Common myeloid progenitor, CD34-positive (primary cell): ENCODE data around the gene BNIP3. TPM values are rescaled to one million over a fixed set of nuclear protein-coding genes. Genes with fewer than 3 reads are reported as not detected.

Source experiments
- CTCF ChIA-PET: fragments of 350-600 bp; sonication (Branson Sonifier 250); formaldehyde crosslinking; loops from one replicate; lab custom pipeline; 2021; ENCODE audit warnings: antibody characterized with exemption; lab: Charles Lee
- POLR2A ChIA-PET: fragments of 350-600 bp; sonication (Branson Sonifier 250); formaldehyde crosslinking; loops from one replicate; lab custom pipeline; 2021; ENCODE audit warnings: antibody characterized with exemption; lab: Charles Lee
- DNase-seq, 3 donors: peaks; one replicate each; pipeline versions ENCODE4 v3.0.0 to v3.0.0-alpha.2; 2013
- H3K27ac ChIP-seq, 2 experiments: 1 replicate in 1 of 2; 2 replicates in 1 of 2; pipeline ENCODE4 v1.7.0; 2013; ENCODE audit warnings: inconsistent platforms in 2 of 2, low read length in 2 of 2, mild to moderate bottlenecking in 2 of 2, low read depth in 1 of 2, moderate library complexity in 1 of 2; ENCODE audit not compliant: severe bottlenecking in 2 of 2, insufficient read depth in 1 of 2, poor library complexity in 1 of 2
- H3K27me3 ChIP-seq, 5 experiments: replicated peaks in 2 of 5; 1 replicate in 3 of 5; 2 replicates in 2 of 5; pipeline versions ENCODE4 v1.6.1 to v1.7.0; 2013; ENCODE audit warnings: low read length in 4 of 5, mild to moderate bottlenecking in 2 of 5, moderate library complexity in 2 of 5, inconsistent platforms in 1 of 5; ENCODE audit not compliant: insufficient read depth in 5 of 5, control insufficient read depth in 4 of 5
- H3K36me3 ChIP-seq, 4 experiments: 1 replicate in 2 of 4; 2 replicates in 2 of 4; pipeline versions ENCODE4 v1.6.1 to v1.7.0; 2013; ENCODE audit warnings: low read length in 3 of 4, control low read depth in 1 of 4, mild to moderate bottlenecking in 1 of 4; ENCODE audit not compliant: control insufficient read depth in 4 of 4, insufficient read depth in 4 of 4
- H3K4me1 ChIP-seq, 4 experiments: 1 replicate in 3 of 4; 2 replicates in 1 of 4; pipeline versions ENCODE4 v1.6.1 to v1.7.1; 2013; ENCODE audit warnings: low read length in 3 of 4, mild to moderate bottlenecking in 3 of 4, control low read depth in 1 of 4, inconsistent platforms in 1 of 4, moderate library complexity in 1 of 4; ENCODE audit not compliant: control insufficient read depth in 4 of 4, insufficient read depth in 4 of 4; ENCODE audit errors: control extremely low read depth in 1 of 4
- H3K4me3 ChIP-seq, 7 experiments: 1 replicate in 4 of 7; 2 replicates in 3 of 7; pipeline versions ENCODE4 v1.5.1 to v1.7.0; 2013; ENCODE audit warnings: mild to moderate bottlenecking in 7 of 7, low read length in 6 of 7, moderate library complexity in 6 of 7, inconsistent platforms in 2 of 7, low read depth in 2 of 7, control low read depth in 1 of 7; ENCODE audit not compliant: insufficient read depth in 4 of 7, control insufficient read depth in 1 of 7; ENCODE audit errors: extremely low read depth in 1 of 7
- H3K9me3 ChIP-seq, 5 experiments: 1 replicate in 4 of 5; 2 replicates in 1 of 5; pipeline versions ENCODE4 v1.6.1 to v1.7.1; 2013; ENCODE audit warnings: low read length in 4 of 5, mild to moderate bottlenecking in 2 of 5, inconsistent platforms in 1 of 5, low read depth in 1 of 5, moderate library complexity in 1 of 5; ENCODE audit not compliant: control insufficient read depth in 4 of 5, insufficient read depth in 2 of 5; ENCODE audit errors: control extremely low read depth in 1 of 5
- WGBS: methylation state at CpG from one replicate; pipeline ENCODE4 v1.1.5; 2013; ENCODE audit not compliant: insufficient coverage; 5-methylcytosine and 5-hydroxymethylcytosine counted together
- polyA plus RNA-seq: library from polyadenylated mRNA; unstranded; fragments of 120-200 nt; gene quantifications from one replicate; pipeline ENCODE4 v1.2.1, GENCODE V29; 2013

BNIP3 gene
- 11.2 TPM for polyA plus RNA-seq

DNA sequence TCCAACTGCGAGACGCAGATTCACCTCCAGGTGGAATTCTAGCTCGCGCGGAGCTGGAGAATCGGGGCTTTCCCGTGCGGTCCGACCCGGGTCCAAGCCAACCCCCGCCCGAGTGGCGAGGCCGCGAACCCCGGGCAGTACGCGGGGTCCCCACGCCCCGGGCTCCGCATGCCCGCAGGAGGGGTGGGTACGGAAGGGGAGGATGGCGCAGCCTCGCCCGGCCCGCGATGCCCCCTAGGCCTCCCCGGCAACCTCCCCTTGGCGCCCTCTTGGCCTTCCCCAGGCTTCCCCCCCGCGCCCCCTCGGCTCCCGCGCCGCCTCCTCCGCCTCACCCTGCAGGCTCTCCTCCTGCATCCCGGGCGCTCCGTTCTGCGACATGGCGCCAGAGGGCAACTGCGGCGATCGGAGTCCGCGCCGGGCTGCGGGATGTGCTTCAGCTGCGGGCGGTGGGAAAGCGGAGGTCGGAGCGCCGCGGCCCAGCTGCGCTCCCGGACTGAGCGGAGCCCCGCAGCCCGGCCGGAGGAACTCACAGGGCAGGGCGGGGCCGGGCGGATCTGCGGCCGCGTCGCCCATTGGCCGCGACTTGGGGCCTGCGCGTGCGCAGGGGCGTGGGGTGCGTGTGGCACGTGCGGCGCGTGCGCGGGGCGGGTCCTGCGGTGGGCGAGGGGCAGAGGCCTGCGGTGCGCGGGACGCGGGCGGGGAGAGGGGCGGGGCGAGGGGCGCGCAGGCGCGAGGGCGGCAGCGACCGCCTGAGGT lies at the start of gene BNIP3:
BNIP3 (minus strand) TSS at position 495 of the 756 bp plus-strand sequence; CDS start at position 378, 117 bp downstream.
- H3K4me3 ChIP-seq: peak within 1 kb of the TSS; percentile 47 to 78 (median 74)
- peaks cover 2 to 49% (median 15%) of the 10 kb centered on the region in 5 experiments for H3K27me3 ChIP-seq
- peaks cover 0 to 2% (median 0%) of the 10 kb centered on the region in 5 experiments for H3K9me3 ChIP-seq
- POLR2A ChIA-PET: no interaction called here
- peaks cover 2 to 21% (median 17%) of the 10 kb centered on the region in 4 experiments for H3K4me1 ChIP-seq
- peak; percentile 91 to 94 (median 94) for DNase-seq
- H3K36me3 ChIP-seq: no peaks in the 10 kb centered on the region
- peak within 1 kb of the TSS in 1 of 2 experiments; percentile 14 for H3K27ac ChIP-seq
- CTCF ChIA-PET: interaction anchor here (1.3 to 2.1 kb wide), 2 partner anchors 15 to 85 kb away, joined by 3 to 4 read pairs; no protein-coding TSS in a partner anchor
- 0% methylated on average over 86 of the region's 100 CpGs for WGBS

- Histone ChIP-seq H3K36me3 (no peaks in the 10 kb centered on the region), H3K9me3 (peaks cover 0 to 10% (median 0%) of the 10 kb centered on the region in 5 experiments), H3K27me3 (peaks cover 2 to 87% (median 23%) of the 10 kb centered on the region in 5 experiments), H3K27ac (no peak overlapping the region), H3K4me1 (peaks cover 0 to under 1% (median under 1%) of the 10 kb centered on the region in 4 experiments), H3K4me3 (no peak overlapping the region)
- 78% methylated on average over 11 of the region's 12 CpGs for WGBS
- POLR2A ChIA-PET: no interaction called here
- DNase-seq: no peak
- CTCF ChIA-PET: interaction anchor here (0.7 to 1.0 kb wide), 2 partner anchors 8 to 145 kb away, joined by 3 read pairs; no protein-coding TSS in a partner anchor
These were observed 49.3 kb upstream of the BNIP3 start for GRCh38 chr10:132030898-132031463.

DNA sequence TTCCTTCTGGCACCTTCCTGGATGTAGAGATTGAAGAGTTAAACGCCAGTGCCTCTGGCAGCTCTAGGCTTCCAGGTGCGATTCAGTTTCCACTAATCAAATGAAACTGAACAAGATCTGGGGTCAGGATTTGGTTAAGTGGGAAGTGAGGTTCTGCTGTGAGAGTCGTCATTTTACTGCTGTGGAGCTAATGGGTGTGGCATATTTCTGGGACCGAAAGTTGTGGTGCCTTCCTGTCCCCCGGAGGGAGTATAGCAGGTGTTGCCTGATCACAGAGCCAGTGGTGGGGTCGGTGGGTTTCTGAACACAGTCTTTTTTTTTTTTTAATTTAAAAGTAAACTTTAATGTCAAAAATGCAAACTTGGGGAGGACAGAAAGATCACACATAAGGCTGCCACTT lies 47.0 kb upstream of the BNIP3 start:
- 88% methylated on average over 3 of the region's 6 CpGs for WGBS

DNA sequence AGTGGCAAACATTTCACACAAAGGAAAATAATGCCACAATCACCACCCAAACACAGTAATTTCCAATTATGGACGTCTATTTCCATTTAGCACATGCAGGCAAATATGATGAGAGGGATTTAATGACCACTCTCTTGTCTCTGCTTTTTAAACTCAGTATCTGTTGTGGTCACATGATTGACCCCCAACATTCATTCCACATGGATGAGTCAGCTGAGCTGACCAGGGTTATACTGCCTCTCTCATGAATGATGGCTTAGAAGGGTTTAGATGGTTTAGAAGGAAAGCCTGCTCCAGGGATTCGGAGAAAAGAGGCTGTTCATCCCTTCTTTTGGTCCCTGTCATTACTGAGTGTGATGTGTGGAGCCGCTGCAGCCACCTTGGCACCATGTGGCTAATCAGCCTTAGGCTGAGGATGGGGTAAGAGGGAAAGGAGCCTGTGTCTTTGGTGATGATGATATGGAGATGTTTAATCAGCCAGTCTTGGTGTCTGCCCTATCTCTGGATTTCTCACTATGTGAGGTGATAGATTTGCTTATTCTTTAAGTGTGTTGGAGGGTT lies 45.8 kb upstream of the BNIP3 start:
- Histone ChIP-seq H3K4me3 (no peak overlapping the region), H3K9me3 (no peaks in the 10 kb centered on the region), H3K27ac (no peak overlapping the region), H3K4me1 (peaks cover 0 to 7% (median 3%) of the 10 kb centered on the region in 4 experiments), H3K36me3 (no peaks in the 10 kb centered on the region), H3K27me3 (peaks cover 0 to 76% (median 14%) of the 10 kb centered on the region in 5 experiments)
- ChIA-PET POLR2A (no interaction called here), CTCF (no interaction called here)
- DNase-seq: no peak
- 78% methylated on average over 3 of the region's 3 CpGs for WGBS

More for the DNA sequence above, 47.0 kb upstream of the BNIP3 start:
- no peaks in the 10 kb centered on the region for H3K36me3 ChIP-seq
- peaks cover 0 to under 1% (median 0%) of the 10 kb centered on the region in 4 experiments for H3K4me1 ChIP-seq
- peaks cover 0 to 5% (median 0%) of the 10 kb centered on the region in 5 experiments for H3K9me3 ChIP-seq
- ChIA-PET CTCF (no interaction called here), POLR2A (no interaction called here)
- no peak for DNase-seq
- H3K27ac ChIP-seq: no peak overlapping the region
- H3K27me3 ChIP-seq: peaks cover 2 to 83% (median 15%) of the 10 kb centered on the region in 5 experiments
- H3K4me3 ChIP-seq: no peak overlapping the region

- Histone ChIP-seq H3K27me3 (peaks cover 0 to 46% (median 7%) of the 10 kb centered on the region in 5 experiments), H3K4me3 (peak overlapping the region in 3 of 7 experiments; percentile 5 to 22 (median 17)), H3K4me1 (peaks cover 0 to 7% (median 3%) of the 10 kb centered on the region in 4 experiments), H3K9me3 (no peaks in the 10 kb centered on the region), H3K27ac (no peak overlapping the region), H3K36me3 (no peaks in the 10 kb centered on the region)
- CTCF ChIA-PET: interaction anchor here (0.6 to 1.7 kb wide), 13 partner anchors 8 to 139 kb away, joined by 3 to 13 read pairs (median 3); partner anchors contain the start of gene JAKMIP3
- POLR2A ChIA-PET: no interaction called here
- 21% methylated on average over 36 of the region's 36 CpGs for WGBS
- DNase-seq: peak; percentile 64 to 76 (median 76)
These were observed 41.5 kb upstream of the BNIP3 start for GRCh38 chr10:132023092-132023811.

- CTCF ChIA-PET: interaction anchor here (0.7 to 1.7 kb wide), 9 partner anchors 8 to 137 kb away, joined by 3 to 13 read pairs (median 3); partner anchors contain the start of gene JAKMIP3
These were observed 40.5 kb upstream of the BNIP3 start for GRCh38 chr10:132022241-132022640.

More at GRCh38 chr10:132022241-132022640, 40.5 kb upstream of the BNIP3 start:
- Histone ChIP-seq H3K27ac (no peak overlapping the region), H3K9me3 (no peaks in the 10 kb centered on the region), H3K4me3 (no peak overlapping the region), H3K4me1 (peaks cover 0 to 7% (median 3%) of the 10 kb centered on the region in 4 experiments), H3K27me3 (peaks cover 0 to 36% (median 5%) of the 10 kb centered on the region in 5 experiments), H3K36me3 (no peaks in the 10 kb centered on the region)
- POLR2A ChIA-PET: no interaction called here
- DNase-seq: no peak
- 93% methylated on average over 18 of the region's 18 CpGs for WGBS
